ENCODE measurements around the gene MKNK2.
"Not testable (repeated sequence)": the region's sequence is repeated elsewhere in the genome, so short reads cannot be mapped to it uniquely, and the experiment has no call there.

Gene MKNK2

GRCh38 chr19:2050991-2051772 lies at the start of gene MKNK2:
Gene MKNK2, minus strand, starts transcription at chr19:2051244. Its CDS starts 393 bp downstream, at chr19:2050851.
- peak; percentile 42 to 97 (median 89) for DNase-seq

GRCh38 chr19:2100719-2101061 lies 49.6 kb upstream of the MKNK2 start:
- no peak for DNase-seq

- no peak for DNase-seq
Observed at GRCh38 chr19:2099937-2100718, 49.1 kb upstream of the MKNK2 start.

GRCh38 chr19:2099054-2099501 lies 48.0 kb upstream of the MKNK2 start:
- no peak for DNase-seq

- DNase-seq = no peak
Observed at GRCh38 chr19:2097886-2098327, 46.9 kb upstream of the MKNK2 start.

- no peak for DNase-seq
Observed at GRCh38 chr19:2097203-2097885, 46.3 kb upstream of the MKNK2 start.

- DNase-seq = peak; percentile 78 to 100 (median 99)
Observed at GRCh38 chr19:2096480-2097202, 45.6 kb upstream of the MKNK2 start, which contains the start of gene IZUMO4. Gene IZUMO4, plus strand, starts transcription at chr19:2096915. Its CDS starts 31 bp downstream, at chr19:2096946.

- DNase-seq = peak in 11 of 14 donors; percentile 77 to 99 (median 98)
Observed at GRCh38 chr19:2096034-2096479, 45.0 kb upstream of the MKNK2 start, which contains the start of gene MOB3A. Gene MOB3A, minus strand, starts transcription at chr19:2096326. Its CDS starts 17,766 bp downstream, at chr19:2078560.

- not testable (repeated sequence) for DNase-seq
Observed at GRCh38 chr19:2091926-2092525, 41.0 kb upstream of the MKNK2 start.

- DNase-seq = no peak
Observed at GRCh38 chr19:2089727-2090053, 38.6 kb upstream of the MKNK2 start.

- no peak for DNase-seq
Observed at GRCh38 chr19:2089001-2089711, 38.1 kb upstream of the MKNK2 start.

- DNase-seq = no peak
Observed at GRCh38 chr19:2087621-2088100, 36.6 kb upstream of the MKNK2 start.

GRCh38 chr19:2086695-2087620 lies 35.9 kb upstream of the MKNK2 start:
- DNase-seq = not testable (repeated sequence)

- peak in 4 of 14 donors; percentile 4 to 44 (median 18) for DNase-seq
Observed at GRCh38 chr19:2084993-2085720, 34.1 kb upstream of the MKNK2 start.

GRCh38 chr19:2083174-2083854 lies 32.3 kb upstream of the MKNK2 start:
- DNase-seq = no peak

- peak in 1 of 14 donors; percentile 8 for DNase-seq
Observed at GRCh38 chr19:2081873-2082810, 31.1 kb upstream of the MKNK2 start.
